ENCODE results near the gene LRTM2.
A peak's percentile ranks its signal among the peaks of the same experiment; 100 is the strongest.

Gene LRTM2

GRCh38 chr12:1811948-1812291 is 8.4 kb upstream of the LRTM2 start:
- no peak for TF ChIP-seq CTCF (IDR thresholded peaks at IDR 0.05)
- DNase-seq, result no peak
- H3K4me1 Mint-ChIP-seq, result peaks cover 77% of the 10 kb centered on the region
- peaks cover 6% of the 10 kb centered on the region for H3K9me3 Mint-ChIP-seq
- no peak overlapping the region for H3K4me3 Mint-ChIP-seq
- H3K36me3 Mint-ChIP-seq (ENCODE audit: low read depth), result no peaks in the 10 kb centered on the region
- H3K27ac Mint-ChIP-seq, result no peak overlapping the region
- H3K27me3 Mint-ChIP-seq (ENCODE audit: low read depth, poor library complexity), result peaks cover 46% of the 10 kb centered on the region

- Mint-ChIP-seq H3K9me3 (peaks cover 10% of the 10 kb centered on the region), H3K4me1 (peaks cover 73% of the 10 kb centered on the region), H3K27me3 (ENCODE audit: low read depth, poor library complexity) (peaks cover 51% of the 10 kb centered on the region), H3K4me3 (no peak overlapping the region), H3K27ac (peak overlapping the region; percentile 52), H3K36me3 (ENCODE audit: low read depth) (no peaks in the 10 kb centered on the region)
- DNase-seq, result no peak
- TF ChIP-seq CTCF (IDR thresholded peaks at IDR 0.05), result no peak
Measured at GRCh38 chr12:1812650-1813302, 7.6 kb upstream of the LRTM2 start.

- peaks cover 67% of the 10 kb centered on the region for H3K4me1 Mint-ChIP-seq
- peaks cover 10% of the 10 kb centered on the region for H3K9me3 Mint-ChIP-seq
- H3K27ac Mint-ChIP-seq, result peak overlapping the region; percentile 30
- no peaks in the 10 kb centered on the region for H3K36me3 Mint-ChIP-seq (ENCODE audit: low read depth)
- peaks cover 54% of the 10 kb centered on the region for H3K27me3 Mint-ChIP-seq (ENCODE audit: low read depth, poor library complexity)
- no peak for DNase-seq
- no peak for TF ChIP-seq CTCF (IDR thresholded peaks at IDR 0.05)
- no peak overlapping the region for H3K4me3 Mint-ChIP-seq
Measured at GRCh38 chr12:1814266-1814665, 6.1 kb upstream of the LRTM2 start.

GRCh38 chr12:1815108-1815507 is 5.3 kb upstream of the LRTM2 start:
- Mint-ChIP-seq H3K9me3 (peaks cover 10% of the 10 kb centered on the region), H3K27ac (peak overlapping the region; percentile 78), H3K27me3 (ENCODE audit: low read depth, poor library complexity) (peaks cover 60% of the 10 kb centered on the region), H3K36me3 (ENCODE audit: low read depth) (no peaks in the 10 kb centered on the region), H3K4me1 (peaks cover 67% of the 10 kb centered on the region), H3K4me3 (no peak overlapping the region)
- no peak for TF ChIP-seq CTCF (IDR thresholded peaks at IDR 0.05)
- DNase-seq, result no peak

GRCh38 chr12:1815814-1816729 is 4.3 kb upstream of the LRTM2 start:
- no peaks in the 10 kb centered on the region for H3K36me3 Mint-ChIP-seq (ENCODE audit: low read depth)
- H3K4me1 Mint-ChIP-seq, result peaks cover 68% of the 10 kb centered on the region
- no peak for DNase-seq
- H3K27me3 Mint-ChIP-seq (ENCODE audit: low read depth, poor library complexity), result peaks cover 66% of the 10 kb centered on the region
- no peak overlapping the region for H3K4me3 Mint-ChIP-seq
- TF ChIP-seq CTCF (IDR thresholded peaks at IDR 0.05), result no peak
- peaks cover 10% of the 10 kb centered on the region for H3K9me3 Mint-ChIP-seq
- H3K27ac Mint-ChIP-seq, result peak overlapping the region; percentile 83
